HG02623 (cell line): Measurements from ENCODE around the gene GPR37L1.
"Not testable (repeated sequence)": the region's sequence is repeated elsewhere in the genome, so short reads cannot be mapped to it uniquely, and the experiment has no call there.

ENCODE experiments used
- ATAC-seq: cut with Tn5 transposase; IDR thresholded peaks from one replicate; pipeline ENCODE4 v1.9.1; 2021; ENCODE audit warnings: moderate library complexity; ENCODE audit not compliant: unreplicated experiment

The GPR37L1 gene

DNA sequence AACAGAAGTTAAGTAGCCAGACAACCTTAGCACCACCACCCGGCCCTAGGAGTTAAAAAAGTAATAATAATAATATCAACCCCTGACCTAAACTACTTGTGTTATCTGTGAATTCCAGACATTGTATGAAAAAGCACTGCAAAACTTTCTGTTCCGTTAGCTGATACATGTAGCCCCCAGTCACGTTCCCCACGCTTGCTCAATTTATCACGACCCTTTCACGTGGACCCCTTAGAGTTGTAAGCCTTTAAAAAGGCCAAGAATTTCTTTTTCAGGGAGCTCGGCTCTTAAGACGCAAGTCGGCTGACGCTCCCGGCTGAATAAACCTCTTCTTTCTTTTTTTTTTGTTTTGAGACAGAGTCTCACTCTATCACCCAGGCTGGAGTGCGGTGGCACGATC, 44.3 kb downstream of the GPR37L1 start:
- not testable (repeated sequence) for ATAC-seq

DNA sequence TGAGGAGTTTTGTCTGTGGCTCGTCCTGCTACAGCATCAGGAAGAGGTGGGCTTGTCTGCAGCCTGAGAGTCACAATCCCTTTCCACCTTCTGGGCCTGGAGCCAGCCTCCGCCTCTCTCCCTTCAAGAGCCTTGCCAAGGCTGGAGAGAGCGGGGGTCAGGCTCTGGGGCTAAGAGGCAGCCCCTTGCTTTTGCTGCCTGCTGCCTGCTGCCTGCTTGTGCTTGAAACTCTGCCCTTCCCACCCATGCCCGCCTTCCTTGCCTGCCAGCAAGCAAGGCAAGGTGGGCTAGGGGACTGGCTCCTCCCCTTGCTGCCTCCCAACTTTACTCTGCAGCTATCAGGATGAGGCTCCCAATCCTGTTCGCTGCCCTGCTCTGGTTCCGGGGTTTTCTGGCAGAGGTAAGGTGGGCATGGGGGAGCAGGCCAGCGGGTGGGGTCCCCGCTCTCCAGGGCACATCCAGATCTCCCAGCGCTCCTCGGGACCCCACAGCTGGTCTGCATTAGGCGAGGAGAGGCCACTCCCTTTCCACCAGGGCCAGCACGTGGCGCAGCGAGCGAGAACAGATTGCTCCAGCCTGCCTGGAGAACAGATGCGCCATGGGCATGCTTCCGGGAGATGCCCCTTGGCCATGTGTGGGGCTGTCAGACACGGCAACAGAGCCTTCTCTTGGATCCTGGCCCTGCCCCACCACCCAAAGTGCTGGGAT, 45.1 kb downstream of the GPR37L1 start:
- no peak for ATAC-seq

DNA sequence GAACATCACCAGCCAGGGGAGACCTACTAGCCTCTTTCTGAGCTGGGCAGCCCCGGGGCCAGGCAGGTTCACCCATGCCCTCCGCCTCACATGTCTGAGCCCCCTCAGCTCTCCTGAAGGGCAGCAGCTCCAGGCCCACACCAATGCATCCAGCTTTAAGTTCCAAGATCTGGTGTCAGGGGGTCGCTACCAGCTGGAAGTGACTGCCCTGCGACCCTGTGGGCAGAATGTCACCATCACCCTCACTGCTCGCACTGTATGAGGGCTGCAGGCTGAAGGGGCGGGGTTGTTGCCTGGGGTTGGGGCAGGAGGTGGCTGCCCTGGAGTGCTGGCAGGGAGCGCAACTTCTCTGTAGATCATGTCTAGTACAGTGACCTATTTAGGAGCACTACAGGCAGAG, 46.1 kb downstream of the GPR37L1 start:
- ATAC-seq = no peak

DNA sequence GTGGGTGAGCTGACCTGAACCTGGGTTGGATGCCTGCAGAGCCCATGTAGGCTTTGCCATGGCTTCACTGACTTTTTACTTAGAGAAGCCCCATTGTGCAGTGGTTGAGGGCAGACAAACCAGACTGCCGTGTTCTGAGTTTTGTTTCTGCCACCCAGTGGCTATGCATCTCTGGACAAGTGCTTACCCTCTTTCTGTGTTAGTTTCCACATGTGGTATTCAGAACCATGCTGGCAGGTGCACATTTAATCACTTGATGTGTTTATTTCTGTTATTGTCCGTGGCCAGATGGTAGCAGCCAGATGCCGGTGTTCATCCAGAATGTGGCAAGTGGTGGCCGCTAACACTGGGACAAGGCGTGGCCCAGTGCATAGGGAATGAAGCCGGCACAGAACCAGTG, 48.0 kb downstream of the GPR37L1 start:
- ATAC-seq = no peak

DNA sequence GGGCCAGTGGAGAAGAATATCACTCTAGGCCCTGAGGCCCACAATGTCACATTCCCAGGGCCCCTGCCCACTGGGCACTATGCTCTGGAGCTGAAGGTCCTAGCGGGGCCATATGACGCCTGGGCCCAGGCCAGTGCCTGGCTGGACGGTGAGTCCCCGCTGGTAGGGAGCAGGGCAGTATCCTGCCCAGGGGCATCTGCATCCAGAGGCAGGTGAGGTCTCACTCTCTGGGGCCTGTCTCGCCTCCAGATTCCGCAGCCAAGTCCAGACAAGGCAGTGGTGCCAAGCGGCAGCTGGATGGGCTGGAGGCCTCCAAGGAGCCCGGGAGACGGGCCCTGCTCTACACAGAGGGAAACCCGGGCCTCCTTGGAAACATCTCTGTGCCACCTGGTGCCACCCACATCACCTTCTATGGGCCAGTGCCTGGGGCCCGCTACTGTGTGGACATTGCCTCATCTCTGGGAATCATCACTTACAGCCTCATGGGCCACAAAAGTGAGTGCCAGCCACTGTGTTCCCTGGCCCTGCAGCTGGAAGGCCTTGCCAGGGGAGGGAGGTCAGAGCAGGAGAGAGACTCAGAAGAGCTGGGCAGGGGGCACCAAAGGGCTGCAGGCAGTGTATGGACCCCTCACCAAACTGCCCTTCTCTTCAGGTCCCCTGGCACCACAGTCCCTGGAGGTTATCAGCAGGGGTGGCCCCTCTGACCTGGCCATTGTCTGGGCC, 48.7 kb downstream of the GPR37L1 start:
- no peak for ATAC-seq

DNA sequence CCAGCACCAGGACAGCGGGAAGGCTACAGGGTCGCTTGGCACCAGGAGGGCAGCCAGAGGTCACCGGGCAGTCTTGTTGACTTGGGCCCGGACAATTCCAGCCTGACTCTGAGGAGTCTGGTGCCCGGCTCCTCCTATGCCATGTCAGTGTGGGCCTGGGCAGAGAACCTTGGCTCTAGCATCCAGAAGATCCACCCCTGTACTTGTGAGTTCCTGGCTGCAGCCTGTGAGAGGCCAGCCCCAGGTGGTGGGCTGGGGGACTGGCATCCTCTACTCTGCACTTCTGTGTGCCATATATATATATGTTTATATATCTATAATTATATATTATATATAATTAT, 49.3 kb downstream of the GPR37L1 start:
- no peak for ATAC-seq

DNA sequence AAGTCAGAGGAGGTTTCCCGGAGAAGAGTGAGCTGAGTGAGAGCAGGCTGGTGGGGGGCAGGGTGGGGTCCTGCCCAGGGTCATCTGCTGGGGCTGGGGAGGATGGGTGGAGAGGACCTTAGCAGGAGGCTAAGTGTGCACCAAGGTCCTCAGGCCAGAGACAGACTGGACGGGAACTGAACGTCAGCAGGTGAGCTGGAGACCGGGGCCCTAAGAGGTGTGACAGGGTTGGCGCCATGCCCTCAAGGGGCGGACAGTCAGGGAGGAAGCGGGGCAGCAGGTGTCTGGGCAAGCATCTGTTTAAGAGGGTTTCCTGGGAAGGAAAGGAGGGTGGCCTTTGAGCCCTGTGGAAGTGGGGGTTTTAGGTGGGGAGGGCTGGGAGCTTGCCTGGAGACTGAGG, 51.3 kb downstream of the GPR37L1 start:
- no peak for ATAC-seq

DNA sequence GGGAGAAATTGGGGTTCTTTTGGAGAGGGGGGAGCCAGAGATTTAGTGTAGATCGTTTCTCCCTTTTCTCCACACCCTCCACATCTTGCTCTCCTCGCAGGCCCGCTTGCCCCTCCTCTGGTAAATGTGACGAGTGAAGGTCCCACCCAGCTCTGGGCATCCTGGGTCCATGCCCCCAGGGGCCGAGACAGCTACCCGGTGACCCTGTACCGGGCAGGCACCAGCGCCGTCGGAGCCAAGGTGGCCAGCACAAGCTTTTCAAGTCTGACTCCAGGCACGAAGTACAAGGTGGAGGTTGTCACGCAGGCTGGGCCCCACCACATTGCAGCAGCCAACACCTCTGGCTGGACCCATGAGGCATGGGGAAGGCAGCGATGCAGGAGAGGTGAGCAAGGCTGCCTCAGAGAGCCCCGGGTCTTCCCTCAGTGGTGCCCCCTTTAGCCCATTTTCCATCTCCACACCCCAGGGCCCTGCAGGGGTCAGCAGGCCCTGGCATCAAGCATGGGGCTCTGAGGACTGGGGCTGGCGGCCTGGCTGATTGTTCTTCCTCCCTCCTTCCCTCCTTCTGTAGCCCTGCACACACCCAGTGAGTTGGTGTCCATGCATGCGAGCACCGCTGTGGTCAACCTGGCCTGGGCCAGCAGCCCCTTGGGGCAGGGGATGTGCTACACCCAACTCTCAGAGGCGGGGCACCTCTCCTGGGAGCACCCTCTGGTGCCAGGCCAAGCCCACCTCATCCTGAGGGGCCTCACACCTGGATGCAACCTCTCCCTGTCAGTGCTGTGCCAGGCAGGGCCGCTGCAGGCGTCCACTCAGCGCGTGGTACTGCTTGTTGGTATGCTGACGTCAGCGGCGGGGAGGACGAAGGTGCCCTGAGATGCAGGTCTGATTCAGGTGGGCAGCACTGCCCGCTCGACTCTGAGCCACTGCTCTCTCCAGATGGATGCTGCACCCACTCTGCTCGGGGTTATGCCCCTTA, 54.5 kb downstream of the GPR37L1 start:
- ATAC-seq = no peak

DNA sequence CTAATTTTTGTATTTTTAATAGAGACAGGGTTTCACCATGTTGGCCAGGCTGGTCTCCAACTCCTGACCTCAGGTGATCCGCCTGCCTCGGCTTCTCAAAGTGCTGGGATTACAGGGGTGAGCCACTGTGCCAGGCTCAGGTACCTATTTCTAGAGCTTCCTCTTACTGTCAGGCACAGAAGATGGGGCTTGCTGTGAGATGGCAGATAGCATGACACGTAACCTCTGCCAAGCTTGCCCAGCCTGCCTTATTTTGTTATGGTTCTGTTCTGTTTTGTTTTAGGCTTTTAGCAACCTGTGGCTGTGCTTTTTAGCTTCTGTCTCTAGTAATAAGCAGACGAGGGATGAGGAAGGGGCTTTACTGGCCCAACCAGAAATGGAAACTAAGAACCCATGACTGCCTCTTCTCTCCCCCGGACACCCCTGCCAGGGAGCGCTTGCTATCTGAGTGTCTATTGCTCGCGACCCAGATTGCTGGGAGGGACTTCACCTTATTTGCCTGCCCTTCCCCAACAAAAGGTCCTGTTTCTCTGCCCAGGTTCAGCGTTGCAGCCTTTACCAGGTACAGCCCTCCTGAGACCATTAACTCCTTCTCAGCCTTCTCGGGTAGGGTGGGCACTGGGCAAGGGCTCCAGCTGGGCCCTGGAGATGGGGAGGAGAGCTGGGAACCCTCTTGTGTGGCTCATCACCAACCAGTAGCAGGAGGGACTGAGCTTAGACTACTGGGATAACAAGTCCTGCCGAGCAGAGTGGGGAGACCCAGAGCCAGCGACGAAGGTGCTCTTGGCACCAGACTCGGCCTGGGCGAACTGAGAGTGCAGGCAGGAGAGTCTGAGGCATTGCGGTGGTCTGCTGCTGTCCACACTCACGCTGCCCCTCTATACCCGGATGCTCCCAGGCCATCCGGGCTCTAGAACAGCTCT, 57.4 kb downstream of the GPR37L1 start:
- ATAC-seq = no peak

DNA sequence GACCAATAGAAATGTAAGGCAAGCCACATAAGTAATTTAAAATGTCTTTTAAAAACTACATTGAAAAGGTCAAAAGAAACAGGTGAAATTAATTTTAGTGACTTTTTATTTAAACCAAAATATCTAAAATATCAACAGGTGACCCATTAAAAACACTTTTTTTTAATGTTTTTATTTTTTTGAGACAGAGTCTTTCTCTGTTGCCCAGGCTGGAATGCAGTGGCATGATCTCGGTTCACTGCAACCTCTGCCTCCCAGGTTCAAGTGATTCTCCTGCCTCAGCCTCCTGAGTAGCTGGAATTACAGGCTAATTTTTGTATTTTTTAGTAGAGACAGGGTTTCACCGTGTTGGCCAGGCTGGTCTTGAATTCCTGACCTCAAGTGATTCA, 58.0 kb downstream of the GPR37L1 start:
- ATAC-seq = not testable (repeated sequence)

DNA sequence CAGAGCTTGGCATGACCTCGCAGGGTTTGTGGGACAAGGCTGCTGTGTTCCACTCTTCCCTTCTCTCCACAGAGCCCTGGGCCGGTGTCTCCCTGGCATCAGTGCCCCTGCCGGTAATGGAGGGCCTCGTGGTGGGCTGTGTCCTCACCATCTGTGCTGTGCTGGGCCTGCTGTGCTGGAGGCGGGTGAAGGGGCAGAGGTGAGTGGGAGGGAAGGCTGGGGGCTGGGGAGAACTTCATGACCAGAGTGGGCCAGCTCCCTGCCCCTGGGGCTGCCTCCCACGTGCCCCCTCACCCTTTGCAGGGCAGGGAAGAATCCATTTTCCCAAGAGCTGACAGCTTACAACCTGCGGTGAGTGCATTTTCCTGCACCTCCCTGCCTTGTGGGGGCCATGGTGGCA, 58.9 kb downstream of the GPR37L1 start:
- no peak for ATAC-seq

DNA sequence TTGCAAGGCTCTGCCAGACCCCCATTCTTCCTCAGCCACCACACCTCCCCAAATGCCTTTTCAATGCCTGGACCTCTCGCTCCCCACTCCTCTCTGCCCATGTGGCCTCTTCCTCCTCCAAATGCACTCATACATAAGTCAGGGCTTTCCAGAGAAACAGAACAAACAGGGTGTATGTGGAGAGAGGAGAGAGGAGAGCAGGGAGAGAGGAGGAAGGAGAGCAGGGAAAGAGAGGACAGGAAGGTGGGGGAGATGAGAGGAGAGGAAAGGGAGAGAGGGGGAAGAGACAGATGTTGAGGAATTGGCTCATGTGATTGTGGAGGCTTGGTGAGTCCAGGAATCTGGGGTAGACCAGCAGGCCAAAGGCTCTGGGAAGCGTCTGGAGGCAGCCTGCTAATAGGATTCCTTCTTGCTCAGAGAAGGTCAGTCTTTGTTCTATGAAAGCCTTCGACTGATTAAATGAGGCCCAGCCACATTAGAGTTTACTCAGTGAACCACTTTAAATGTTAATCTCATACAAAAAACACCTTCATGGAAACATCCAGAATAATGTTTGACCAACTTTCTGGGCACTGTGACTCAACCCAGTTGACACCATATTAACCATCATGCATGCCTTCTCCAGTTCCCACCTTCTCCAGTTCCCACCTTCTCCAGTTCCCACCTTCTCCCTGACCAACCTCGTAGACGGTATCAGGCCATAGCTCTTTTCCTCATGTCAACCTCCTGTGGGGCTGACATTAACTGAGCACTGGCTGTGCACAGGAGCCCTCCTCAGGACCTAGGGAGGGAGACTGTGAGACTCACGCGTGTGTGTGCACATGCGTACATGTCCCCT, 59.5 kb downstream of the GPR37L1 start:
- no peak for ATAC-seq
